Measurements from ENCODE around the gene CLDN11.
A peak's percentile ranks its signal among the peaks of the same experiment; 100 is the strongest.

CLDN11 gene

DNA sequence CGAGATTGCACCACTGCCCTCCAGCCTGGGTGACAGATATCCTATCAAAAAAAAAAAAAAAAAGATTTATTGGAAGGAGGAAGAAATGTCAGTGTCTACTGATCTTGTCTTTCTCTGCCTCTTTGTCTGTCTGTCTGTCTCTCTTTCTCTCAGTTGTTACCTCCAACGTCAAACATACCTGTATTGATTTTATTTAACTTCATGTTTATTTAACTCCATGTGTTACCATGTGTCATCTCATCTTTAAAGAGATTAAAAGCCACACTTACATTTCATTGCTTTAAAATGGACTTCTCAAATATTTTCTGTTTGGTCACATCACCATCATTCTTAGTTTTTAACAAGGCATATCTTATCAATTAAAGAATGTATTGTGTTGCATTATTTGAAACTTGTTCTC is 9.4 kb downstream of the CLDN11 start:
- DNase-seq: no peak

DNA sequence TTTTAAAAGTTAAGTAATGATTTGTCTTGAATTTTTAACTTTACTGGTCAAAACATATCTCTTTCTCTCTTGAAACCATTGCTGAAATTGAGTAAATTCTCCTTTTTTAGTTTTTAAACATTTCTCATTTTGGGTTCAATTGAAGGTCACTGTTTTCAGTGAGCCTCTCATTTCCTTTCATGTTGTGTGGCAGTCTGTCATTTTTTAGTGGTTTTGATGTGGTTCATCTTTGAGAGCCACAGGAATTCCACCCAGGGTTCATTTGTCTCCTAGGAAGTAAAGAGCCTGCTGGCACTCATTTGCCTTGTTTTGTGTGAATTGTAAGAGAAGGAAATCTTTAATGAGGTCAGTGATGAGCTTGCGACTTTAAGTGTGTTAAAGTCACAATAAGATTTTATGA is 10.4 kb downstream of the CLDN11 start:
- DNase-seq: peak; percentile 68

DNA sequence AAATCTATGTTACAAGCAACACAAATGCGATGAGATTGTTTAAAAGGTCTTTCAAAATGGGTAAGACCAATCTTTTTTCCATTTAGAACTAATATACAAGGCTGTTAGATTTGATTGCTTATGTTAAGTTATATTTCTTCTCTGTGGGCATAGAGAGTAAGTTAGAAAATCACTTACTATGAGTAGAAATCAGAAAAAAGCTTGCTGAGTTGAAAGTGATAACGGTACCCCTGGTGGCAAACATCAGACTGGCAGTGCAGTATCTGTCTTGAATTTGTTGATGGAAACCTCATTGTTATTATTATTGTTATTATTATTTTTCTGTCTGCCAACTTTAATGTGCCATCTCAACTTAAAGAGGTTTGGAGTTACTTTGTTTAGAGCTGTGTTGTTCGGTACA is 12.4 kb downstream of the CLDN11 start:
- no peak for DNase-seq

DNA sequence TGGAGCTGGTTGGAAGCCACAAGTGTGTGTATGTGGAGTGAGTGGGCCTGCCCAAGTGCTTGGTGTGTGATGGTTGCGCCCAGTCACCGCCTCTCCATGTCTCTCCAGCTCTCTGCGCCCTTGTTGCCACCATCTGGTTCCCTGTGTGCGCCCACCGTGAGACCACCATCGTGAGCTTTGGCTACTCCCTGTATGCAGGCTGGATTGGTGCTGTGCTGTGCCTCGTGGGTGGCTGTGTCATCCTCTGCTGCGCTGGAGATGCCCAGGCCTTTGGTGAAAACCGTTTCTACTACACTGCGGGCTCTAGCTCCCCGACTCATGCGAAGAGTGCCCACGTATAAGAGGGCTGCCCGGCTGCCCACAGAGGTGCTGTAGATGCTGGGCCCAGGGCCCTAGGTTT is 13.7 kb downstream of the CLDN11 start:
- DNase-seq: no peak

DNA sequence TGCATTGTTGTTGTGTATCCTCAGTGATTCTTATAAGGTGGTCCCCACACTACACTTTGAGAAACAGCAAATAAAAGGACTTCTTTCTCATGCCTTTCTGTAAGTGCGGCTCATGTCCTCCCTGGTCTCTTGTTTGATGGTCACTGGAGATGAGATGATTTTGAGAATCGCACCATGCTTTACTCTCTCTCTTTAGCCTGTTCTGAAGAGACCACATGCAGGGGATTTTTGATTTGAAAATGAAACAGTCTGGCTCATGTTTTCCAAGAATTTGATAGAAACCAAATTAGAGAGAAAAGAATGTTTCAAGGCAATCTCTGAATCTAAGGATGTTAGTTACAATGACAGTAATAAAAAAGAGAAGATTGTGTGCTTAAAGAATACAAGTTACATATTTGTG is 18.0 kb downstream of the CLDN11 start:
- no peak for DNase-seq

DNA sequence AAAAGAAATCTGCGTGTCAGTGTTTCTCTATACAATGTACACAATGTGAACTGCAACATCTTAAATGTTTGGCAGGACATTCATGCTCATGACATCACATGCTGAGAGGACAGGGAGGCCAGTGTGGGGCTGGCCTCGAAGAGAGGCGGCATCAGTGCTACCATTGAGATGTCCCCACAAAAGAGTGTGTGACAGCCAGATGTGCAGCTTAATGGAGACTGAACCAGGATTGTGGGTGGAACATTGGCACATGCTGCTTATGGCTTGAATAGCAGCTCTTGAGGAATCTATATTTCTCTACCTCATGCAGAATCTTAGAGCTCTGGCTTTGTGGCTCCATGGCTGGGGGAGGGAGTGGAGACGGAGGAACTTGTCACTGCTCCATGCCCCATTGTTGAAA is 18.5 kb downstream of the CLDN11 start:
- DNase-seq: no peak

DNA sequence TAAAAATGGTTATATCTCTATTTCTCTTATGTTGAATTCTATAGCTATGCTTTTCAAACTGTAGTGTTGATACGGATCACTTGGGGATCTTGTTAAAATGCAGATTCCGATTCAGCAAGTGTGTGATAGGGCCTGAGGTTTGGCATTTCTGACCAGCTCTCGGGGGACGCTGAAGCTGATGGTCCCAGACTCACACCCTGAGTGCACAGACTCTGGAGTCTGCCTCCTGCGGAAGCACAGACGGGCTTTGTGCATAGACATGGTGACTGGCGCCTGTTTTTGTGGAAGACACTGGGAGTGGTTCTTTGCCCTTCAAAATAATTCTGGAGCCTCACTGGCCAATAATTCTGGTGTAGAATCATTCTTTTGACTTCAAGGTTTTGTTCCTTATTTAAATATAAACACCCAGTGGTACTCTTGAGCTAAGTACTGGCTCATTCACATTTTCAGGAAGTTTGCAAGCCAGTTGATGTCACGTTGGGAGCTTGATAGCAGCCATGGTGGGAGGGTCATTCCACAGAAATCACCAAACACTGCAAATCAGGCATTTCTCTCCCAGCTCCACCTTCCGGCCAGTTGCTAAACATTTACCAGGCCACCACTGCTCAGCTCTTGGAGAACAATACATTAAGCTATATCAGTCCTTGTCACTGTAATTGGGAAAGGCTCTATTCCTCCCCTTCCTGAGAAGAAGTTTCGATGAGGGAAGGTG is 19.2 kb downstream of the CLDN11 start:
- DNase-seq: no peak

DNA sequence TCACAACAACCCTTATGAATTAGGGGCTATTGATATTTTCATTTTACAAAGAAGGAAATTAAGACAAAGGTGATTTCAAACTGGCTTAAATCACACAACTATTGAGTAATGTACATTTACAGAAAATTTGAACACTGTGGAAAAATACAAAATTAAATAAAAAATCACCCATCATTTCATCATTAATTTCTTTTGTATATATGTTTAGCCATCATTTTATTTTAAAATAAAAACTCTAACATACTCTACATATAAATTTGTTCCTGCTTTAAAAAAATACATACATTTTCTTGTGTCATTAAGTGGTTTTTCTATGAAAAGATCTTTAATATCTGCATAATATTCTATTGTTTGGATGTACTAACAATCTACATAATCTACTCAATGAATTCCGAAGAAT is 20.2 kb downstream of the CLDN11 start:
- DNase-seq: no peak

DNA sequence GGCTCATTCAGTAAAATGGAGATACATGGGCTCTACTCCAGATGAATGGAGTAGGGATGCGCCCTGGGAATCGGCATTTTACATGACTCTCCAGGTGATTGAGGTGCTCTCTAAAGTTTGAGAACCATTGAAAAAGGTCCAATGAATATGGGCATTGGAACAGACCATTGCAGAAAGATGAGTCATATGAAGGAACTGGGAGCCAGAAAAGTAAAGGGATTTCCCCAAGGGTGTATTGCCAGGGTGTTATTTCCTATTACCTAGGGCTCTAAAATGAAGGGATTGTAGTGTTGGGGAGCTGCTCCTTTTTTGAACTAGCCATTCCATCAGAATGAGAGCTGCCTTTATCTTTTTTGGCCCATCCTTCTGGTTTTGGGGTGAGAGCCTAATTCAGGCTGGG is 21.7 kb downstream of the CLDN11 start:
- peak; percentile 64 for DNase-seq

DNA sequence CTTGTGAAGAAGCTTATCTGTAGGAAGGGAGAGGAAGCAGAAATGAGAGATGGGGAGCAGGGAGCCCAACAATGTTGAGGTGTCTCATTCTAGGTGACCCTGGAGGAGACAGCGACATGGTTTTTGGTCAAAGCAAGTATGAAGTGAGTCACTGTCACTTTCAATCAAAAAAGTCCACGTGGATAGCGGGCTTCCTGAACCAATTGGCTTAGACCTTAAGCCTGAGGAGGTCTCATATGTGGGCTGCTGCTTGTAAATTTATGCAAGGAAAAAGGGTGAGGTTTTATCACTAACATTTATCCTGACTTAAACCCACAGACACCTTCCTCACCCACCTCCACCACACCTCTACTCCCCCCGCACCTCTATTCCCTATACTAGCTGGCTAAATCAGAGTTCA is 22.7 kb downstream of the CLDN11 start:
- no peak for DNase-seq

DNA sequence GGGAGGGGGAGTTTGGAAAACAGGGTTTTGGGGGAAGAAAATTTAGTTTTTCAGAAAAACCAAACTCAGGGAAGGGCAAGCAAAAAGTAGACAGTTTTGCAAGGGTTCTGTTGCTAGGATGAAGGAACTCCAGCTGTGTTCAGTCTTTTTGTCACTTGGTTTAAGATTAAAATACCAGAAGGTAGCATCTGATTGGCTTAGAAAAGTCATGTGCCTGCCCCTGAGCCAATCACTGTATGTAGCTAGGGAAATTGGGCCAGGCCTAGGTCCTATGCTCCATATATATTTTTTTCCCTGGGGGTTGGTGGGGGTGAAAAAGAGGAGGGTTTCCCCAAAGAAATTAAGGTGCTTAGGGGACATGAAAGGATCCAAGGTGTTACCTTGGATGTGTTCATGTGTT is 24.3 kb downstream of the CLDN11 start:
- DNase-seq: no peak

DNA sequence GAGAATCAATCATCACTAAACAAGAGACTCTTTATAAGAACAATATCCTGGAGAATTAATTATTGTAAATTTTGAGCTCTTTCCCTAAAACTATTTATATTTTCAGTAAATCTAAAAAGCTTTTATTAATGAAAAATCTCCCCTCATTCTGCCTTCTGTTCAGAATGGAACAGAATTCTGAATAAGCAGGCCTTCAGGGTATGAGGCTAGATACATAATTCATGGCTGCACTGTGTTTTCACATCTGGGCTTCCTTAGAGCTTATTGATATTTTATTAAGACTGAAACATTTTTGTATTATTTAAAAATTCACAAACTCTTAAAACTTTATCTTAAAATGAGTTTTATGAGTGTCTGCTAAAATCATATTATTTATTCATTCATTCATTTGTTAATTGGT is 24.8 kb downstream of the CLDN11 start:
- no peak for DNase-seq

DNA sequence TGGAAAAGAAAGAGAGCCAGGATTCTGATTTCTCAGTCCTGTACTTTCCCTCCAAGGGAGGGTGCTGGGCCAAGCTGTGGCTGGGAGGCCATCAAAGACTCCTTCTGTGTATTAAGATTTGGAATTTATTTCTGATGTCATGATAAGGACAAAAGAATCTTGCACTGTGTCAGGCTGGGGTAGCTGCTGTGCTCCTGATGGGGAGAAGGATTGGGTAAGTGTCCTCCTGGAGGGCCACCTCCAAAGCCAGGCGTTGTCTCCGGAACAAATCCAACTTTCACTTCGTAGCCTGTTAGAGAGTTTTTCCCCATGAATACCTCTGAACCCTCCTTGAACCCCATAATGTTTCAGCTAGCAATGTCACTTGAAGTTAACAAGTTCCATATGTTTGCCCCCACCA is 29.9 kb downstream of the CLDN11 start:
- DNase-seq: peak; percentile 26

DNA sequence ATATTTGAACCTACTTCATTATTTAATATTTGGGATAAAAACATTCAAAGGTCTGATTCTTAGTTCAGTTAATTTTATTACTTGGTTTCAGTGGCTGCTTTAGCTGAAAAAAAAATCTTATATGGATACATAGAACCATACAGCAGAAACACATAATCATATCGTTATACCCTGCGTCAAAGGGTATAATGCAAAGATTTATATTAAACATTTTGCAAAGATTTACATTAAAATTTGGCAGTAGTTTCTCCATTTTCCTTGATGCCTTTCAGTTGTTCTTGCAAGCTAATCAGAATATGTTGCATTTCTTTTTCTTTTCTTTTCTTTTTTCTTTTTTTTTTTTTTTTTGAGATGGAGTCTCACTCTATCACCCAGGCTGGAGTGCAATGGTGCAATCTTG is 31.4 kb downstream of the CLDN11 start:
- DNase-seq: no peak

DNA sequence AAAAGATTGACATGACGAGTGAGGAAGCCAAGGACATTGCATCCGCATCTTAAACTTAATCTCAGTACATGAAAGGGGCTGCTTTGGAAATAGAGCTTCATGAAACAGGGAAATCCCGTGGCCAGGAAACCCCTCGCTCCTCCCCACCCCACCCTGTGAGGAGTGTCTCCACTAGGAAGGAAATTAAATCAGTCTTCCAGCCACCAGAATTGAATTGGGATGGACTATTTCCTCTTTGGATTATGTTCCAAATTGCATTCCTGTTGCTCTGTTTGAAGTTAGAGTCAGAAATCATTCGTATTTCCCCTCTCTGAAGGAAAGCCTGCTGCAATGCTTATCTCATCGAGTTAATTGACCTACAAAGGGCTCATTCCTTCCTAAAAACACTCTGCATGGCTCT is 35.8 kb downstream of the CLDN11 start:
- no peak for DNase-seq

DNA sequence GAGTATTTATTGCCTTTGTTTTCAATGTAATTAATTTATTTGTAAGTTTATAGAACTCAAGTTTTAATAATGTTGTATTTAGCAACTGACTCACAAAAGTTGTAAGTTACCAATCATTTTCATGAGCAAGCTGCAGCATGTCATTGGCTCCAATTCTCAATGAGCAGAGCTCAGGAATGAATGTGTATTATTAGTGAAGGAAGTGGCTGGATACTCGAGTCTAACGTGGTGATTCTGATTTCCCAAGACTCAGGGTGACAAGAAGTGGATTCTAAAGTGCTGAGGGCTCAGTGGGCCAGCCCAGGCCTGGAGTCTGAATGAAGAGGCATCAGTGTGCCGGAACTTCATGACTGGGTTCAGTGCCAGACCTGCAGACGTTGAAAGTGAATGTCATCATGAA is 39.6 kb downstream of the CLDN11 start:
- no peak for DNase-seq

DNA sequence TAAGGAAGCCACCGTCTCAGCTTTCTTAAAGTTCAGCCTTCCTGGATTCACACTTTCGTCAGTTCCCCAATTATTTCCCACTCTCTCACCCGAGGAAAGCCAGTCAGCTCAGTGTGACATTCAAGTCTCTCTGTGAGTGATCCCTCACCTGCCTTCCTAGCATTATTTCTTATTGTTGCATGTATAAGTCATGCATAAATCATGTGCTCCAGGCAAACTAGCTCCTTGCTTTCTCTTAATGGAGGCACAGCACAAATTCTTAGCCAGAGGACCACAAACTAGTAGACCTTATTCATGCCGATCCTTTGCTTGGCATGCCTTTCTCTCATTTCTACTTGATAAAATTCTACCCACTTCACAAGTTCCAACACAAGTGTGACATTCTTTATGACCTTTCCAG is 44.3 kb downstream of the CLDN11 start:
- DNase-seq: no peak

DNA sequence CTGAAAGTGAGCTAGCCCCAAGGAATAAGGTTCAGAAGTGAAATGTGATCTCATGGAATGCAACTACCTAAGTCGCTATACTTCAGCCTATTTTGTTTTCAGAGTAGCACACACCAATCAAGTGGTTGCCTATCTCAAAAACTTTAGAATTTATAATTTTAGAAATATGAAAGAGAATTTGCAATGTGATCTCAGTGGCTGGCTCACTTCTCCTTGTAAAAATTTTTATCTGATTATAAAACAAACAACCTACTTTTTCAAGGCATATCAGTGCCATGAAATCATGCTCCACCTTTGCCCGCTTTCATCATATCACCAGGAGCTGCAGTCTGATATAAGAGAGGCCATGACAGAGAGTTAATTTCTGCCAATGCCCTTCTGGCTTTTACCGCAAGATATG is 47.3 kb downstream of the CLDN11 start:
- peak; percentile 23 for DNase-seq

DNA sequence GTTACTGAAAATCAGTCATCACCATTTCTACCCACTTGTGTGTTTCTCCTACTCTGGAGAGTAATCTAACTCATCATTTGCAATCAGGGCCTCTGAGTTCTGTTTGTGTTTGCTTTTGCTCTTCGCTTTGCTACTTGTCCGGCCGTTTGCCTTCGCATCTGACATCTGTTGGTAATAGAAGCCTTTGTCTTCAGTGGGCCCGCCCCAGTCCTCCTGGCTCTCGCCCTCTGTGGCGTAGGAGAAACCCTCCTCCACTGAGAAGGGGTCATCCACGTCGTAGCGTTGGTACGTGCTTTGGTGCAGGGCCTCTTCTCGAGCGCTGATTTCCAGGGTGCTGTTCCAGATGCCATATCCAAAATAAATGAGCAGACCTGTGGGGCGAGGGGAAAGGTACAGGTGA is 48.3 kb downstream of the CLDN11 start:
- DNase-seq: no peak

DNA sequence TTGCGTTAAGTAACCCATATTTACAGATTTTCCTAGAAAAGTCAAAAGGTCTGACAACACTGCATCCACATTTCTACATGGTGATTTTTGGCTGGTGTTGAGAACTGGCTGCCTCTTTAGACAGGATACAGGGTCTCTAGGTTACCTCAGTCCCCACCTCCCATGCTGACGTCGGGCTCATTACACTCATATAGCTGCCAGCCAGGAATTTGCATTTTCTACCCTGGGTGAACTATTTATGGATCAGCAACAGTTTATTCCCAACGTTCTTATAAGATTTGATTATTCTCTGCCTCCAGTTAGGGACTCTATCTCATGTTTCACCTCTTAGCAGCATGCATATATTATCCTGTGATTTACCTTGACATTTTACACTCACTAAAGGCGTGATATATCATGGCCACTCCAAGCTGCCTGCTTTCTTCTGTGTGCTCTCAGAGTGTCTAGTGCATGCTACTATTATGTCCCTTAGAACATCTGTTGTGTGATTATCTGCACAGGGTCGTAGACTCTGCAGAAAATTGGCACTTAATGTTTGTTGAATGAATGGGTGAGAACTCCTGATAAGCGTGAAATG is 49.0 kb downstream of the CLDN11 start:
- no peak for DNase-seq

DNA sequence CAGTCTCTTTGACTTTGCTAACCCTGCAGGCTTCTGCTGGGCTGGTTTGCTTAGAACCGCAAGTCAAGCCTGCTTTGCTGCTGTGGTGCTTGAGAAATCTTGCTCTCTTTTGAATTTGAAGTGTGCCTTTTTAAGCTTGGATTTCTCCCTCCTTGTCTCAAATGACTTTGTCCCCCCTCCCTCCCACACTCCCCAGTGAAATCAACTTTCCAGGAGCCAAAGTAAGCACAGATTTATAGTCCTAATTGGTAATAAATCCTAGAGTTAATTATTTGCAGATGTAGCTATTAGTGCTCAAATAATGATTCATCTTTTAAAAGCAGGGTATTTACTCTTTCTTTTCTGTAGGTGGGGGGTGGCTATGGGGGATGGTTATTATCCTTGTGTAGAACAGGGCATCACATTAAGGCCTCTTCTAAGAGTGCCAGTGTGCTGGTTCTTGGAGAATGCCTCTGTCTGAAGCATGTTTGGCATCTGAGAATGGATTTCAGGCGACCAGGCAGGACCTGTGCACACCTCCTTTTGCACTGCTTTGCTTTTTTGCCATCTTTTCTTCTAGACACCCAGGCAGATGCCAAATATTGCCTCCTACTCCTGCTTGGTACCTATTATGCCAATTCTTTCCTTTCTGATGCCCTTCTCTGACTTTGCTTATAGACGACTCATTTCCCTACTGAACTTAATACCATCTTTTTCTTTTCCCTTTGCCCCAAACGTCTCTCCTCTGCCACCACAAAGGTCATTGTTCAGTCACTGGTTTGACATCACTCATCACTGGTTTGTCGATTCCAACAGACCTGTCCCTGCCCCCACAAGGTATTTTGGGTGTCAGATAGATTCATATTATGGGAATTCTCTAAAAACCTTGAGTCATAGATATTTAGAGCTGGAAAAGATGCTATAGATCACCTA is 50.7 kb downstream of the CLDN11 start:
- peak; percentile 82 for DNase-seq

DNA sequence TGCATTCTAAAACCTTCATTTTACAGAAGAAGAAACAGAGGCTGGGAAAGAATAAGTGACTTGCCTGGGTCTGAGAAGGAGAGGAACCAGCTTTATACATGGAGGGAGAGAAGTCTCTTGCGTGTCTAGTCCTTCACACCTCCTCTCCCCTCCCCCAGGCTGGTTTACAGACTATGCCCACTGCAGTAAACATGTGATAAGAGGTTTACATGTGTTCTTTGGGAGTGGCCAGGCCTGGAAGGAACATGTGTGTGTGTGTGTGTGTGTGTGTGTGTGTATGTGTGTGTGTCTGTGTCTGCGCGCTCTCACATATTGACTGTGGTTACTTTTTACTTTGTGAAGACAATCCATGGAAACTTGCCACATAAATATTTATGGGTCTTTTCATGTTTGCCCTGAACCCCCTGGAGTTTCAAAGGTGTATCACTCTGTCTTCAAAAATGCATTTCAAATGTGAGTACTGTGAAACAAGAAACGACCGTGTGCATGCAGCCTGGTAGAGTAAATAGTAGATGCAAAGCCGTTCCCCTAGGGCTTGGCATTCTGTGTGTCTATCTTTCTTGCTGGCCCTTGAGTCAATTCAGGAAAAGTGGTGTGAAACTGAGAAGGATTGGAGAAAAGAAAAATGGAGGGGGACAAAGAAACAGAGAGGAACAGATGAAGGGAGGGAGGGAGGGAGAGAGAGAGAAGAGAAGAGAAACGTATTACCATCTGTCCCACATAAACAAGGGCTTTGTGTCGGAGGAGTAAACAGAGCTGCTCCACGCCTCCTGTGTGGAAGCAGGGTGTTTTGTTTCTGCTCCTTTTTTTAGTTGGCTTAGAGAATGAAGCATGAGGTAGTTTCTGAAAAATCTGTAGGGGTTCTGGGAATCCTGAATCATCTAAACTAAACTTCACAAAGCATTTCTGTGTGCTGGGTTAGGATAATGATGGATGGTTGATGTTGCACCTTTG is 51.7 kb downstream of the CLDN11 start:
- DNase-seq: no peak

DNA sequence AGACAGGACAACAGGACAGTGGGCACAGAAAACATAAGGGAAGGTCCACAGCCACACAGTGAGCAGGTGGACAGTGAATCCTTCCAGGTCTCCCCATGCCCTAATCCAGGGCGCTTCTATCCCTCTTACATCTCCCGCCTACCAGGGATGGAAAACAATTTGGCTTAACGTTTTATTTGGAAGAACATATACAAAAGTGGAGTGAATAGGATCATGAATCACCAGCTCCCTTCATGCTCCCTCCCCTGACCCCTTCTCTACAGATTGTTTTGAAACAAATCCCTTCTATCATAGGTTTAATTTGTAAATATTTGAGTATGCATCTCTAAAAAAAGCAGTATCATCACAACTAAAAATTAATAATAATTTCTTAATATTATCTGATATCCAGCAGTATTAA is 52.5 kb downstream of the CLDN11 start:
- DNase-seq: no peak
